Erythroblast (primary cell): ENCODE data around the gene CPM.
"Not testable (repeated sequence)": the region's sequence is repeated elsewhere in the genome, so short reads cannot be mapped to it uniquely, and the experiment has no call there.

Experiments used
- DNase-seq, 2 experiments: peaks; one replicate each; lab custom pipeline; 2025; lab: John Stamatoyannopoulos, UW
- GATA1 ChIP-seq: IDR thresholded peaks from 2 replicates; pipeline ENCODE4 v1.6.1; 2011; ENCODE audit warnings: low read depth, mild to moderate bottlenecking, control low read depth, low read length, moderate library complexity
- POLR2A ChIP-seq: IDR thresholded peaks from 2 replicates; pipeline ENCODE4 v1.6.1; 2011; ENCODE audit warnings: mild to moderate bottlenecking, low read length

The CPM gene

GRCh38 chr12:68824597-68825250 is 108.2 kb downstream of the CPM start:
- no peak for DNase-seq

GRCh38 chr12:68824131-68824530 is 108.8 kb downstream of the CPM start:
- DNase-seq: no peak
- TF ChIP-seq GATA1: no peak
- TF ChIP-seq POLR2A: no peak

More at GRCh38 chr12:68824597-68825250, 108.2 kb downstream of the CPM start:
- TF ChIP-seq POLR2A (no peak), GATA1 (no peak)

GRCh38 chr12:68823696-68824095 is 109.3 kb downstream of the CPM start:
- no peak for TF ChIP-seq GATA1
- no peak for TF ChIP-seq POLR2A
- DNase-seq: no peak

GRCh38 chr12:68821357-68822188 is 111.4 kb downstream of the CPM start:
- no peak for TF ChIP-seq POLR2A
- TF ChIP-seq GATA1: no peak
- no peak for DNase-seq

- DNase-seq: not testable (repeated sequence)
Observed at GRCh38 chr12:68819481-68819880, 113.5 kb downstream of the CPM start.

GRCh38 chr12:68815928-68816800 is 116.8 kb downstream of the CPM start:
- no peak for TF ChIP-seq POLR2A
- DNase-seq: no peak

- DNase-seq: no peak
- TF ChIP-seq GATA1 (no peak), POLR2A (no peak)
Observed at GRCh38 chr12:68815232-68815927, 117.6 kb downstream of the CPM start.

GRCh38 chr12:68814490-68815231 is 118.3 kb downstream of the CPM start:
- DNase-seq: no peak

GRCh38 chr12:68813242-68813593 is 119.8 kb downstream of the CPM start:
- no peak for DNase-seq
- TF ChIP-seq GATA1: no peak
- no peak for TF ChIP-seq POLR2A

More at GRCh38 chr12:68814490-68815231, 118.3 kb downstream of the CPM start:
- no peak for TF ChIP-seq GATA1
- no peak for TF ChIP-seq POLR2A

- TF ChIP-seq POLR2A (no peak), GATA1 (no peak)
- peak; percentile 48 to 56 for DNase-seq
Observed at GRCh38 chr12:68812553-68813241, 120.3 kb downstream of the CPM start.

- not testable (repeated sequence) for DNase-seq
Observed at GRCh38 chr12:68811573-68811972, 121.4 kb downstream of the CPM start.

GRCh38 chr12:68810027-68810389 is 123.0 kb downstream of the CPM start:
- DNase-seq: not testable (repeated sequence)
